B cell (primary cell): ENCODE results near the gene SPEM2. TPM values are rescaled to one million over a fixed set of nuclear protein-coding genes. Genes with fewer than 3 reads are reported as not detected.
A peak's percentile ranks its signal among the peaks of the same experiment; 100 is the strongest.

Experiments used
- ATAC-seq: fragments of 200-7000 bp; cut with Tn5 transposase; one replicate; pipeline ENCODE4 v1.10.0; 2021; ENCODE audit warnings: low read depth, mild to moderate bottlenecking, moderate number of reproducible peaks, moderate library complexity
- CTCF ChIA-PET: fragments of 350-600 bp; sonication (Branson Sonifier 250); formaldehyde crosslinking; loops from one replicate; lab custom pipeline; 2021; ENCODE audit warnings: antibody characterized with exemption, inconsistent platforms; lab: Charles Lee
- POLR2A ChIA-PET: fragments of 350-600 bp; sonication (Branson Sonifier 250); formaldehyde crosslinking; loops from one replicate; lab custom pipeline; 2021; ENCODE audit warnings: antibody characterized with exemption; lab: Charles Lee
- DNase-seq: peaks from one replicate; pipeline ENCODE4 v3.0.0; 2013
- H2AFZ ChIP-seq: 2 replicates; pipeline ENCODE4 v1.6.1; 2012; ENCODE audit warnings: mild to moderate bottlenecking, low read depth, low read length; ENCODE audit not compliant: insufficient read depth, poor library complexity, severe bottlenecking
- H3K27ac ChIP-seq, 2 donors: 1 replicate in 1 of 2; 2 replicates in 1 of 2; pipeline ENCODE4 v1.5.1; 2012 to 2013; ENCODE audit warnings: low read length in 2 of 2, mild to moderate bottlenecking in 2 of 2, moderate library complexity in 1 of 2
- H3K27me3 ChIP-seq, 4 experiments: fragments of 200-600 bp in 1 of 4; sonication (generic) in 1 of 4; replicated peaks in 1 of 4; 1 replicate in 2 of 4; 2 replicates in 2 of 4; pipeline versions ENCODE4 v1.6.1 to v1.7.0; 2013 to 2016; ENCODE audit warnings: low read length in 3 of 4, mild to moderate bottlenecking in 2 of 4, mixed read lengths in 1 of 4, moderate library complexity in 1 of 4; ENCODE audit not compliant: insufficient read depth in 4 of 4, control insufficient read depth in 3 of 4; ENCODE audit errors: control extremely low read depth in 1 of 4
- H3K36me3 ChIP-seq, 2 experiments: replicated peaks in 1 of 2; 1 replicate in 1 of 2; 2 replicates in 1 of 2; pipeline versions ENCODE4 v1.6.1 to v1.7.1; 2013; ENCODE audit warnings: low read length in 1 of 2; ENCODE audit not compliant: insufficient read depth in 2 of 2, control insufficient read depth in 1 of 2; ENCODE audit errors: control extremely low read depth in 1 of 2, extremely low read depth in 1 of 2
- H3K4me1 ChIP-seq, 2 donors: fragments of 200-600 bp in 1 of 2; sonication (generic) in 1 of 2; 1 replicate in 1 of 2; 2 replicates in 1 of 2; pipeline versions ENCODE4 v1.5.1 to v1.6.1; 2013 to 2017; ENCODE audit warnings: low read length in 2 of 2; ENCODE audit not compliant: control insufficient read depth in 2 of 2, insufficient read depth in 2 of 2
- H3K4me2 ChIP-seq: replicated peaks from 2 replicates; pipeline ENCODE3; 2012; ENCODE audit warnings: mild to moderate bottlenecking, low read depth, low read length; ENCODE audit not compliant: poor library complexity, severe bottlenecking
- H3K4me3 ChIP-seq, 5 experiments: fragments of 200-600 bp in 1 of 5; sonication (generic) in 1 of 5; 1 replicate in 3 of 5; 2 replicates in 2 of 5; pipeline versions ENCODE4 v1.5.1 to v1.7.0; 2011 to 2016; ENCODE audit warnings: low read length in 4 of 5, mild to moderate bottlenecking in 4 of 5, low read depth in 2 of 5, control low read depth in 1 of 5, moderate library complexity in 1 of 5; ENCODE audit not compliant: insufficient read depth in 1 of 5; ENCODE audit errors: control extremely low read depth in 1 of 5, extremely low read depth in 1 of 5
- H3K79me2 ChIP-seq: fragments of 200-600 bp; sonication (generic); one replicate; pipeline ENCODE4 v1.6.0; 2016; ENCODE audit warnings: low read length; ENCODE audit not compliant: control insufficient read depth, insufficient read depth
- H3K9ac ChIP-seq: fragments of 200-600 bp; sonication (generic); 2 replicates; pipeline ENCODE4 v1.6.1; 2017; ENCODE audit warnings: mild to moderate bottlenecking, low read length, moderate library complexity
- H3K9me3 ChIP-seq, 3 donors: one replicate each; pipeline versions ENCODE4 v1.6.1 to v1.7.1; 2013; ENCODE audit warnings: low read length in 2 of 3; ENCODE audit not compliant: control insufficient read depth in 2 of 3, insufficient read depth in 1 of 3; ENCODE audit errors: control extremely low read depth in 1 of 3
- H4K20me1 ChIP-seq: 2 replicates; pipeline ENCODE4 v1.6.0; 2012; ENCODE audit warnings: mild to moderate bottlenecking, low read length; ENCODE audit not compliant: insufficient read depth, control insufficient read depth, poor library complexity, severe bottlenecking
- H3K27ac Mint-ChIP-seq: one replicate; pipeline ENCODE4 v1.8.0; 2021; ENCODE audit warnings: mixed read lengths
- H3K27me3 Mint-ChIP-seq: one replicate; pipeline ENCODE4 v1.8.0; 2021; ENCODE audit warnings: mixed read lengths
- H3K4me1 Mint-ChIP-seq: one replicate; pipeline ENCODE4 v1.8.0; 2021; ENCODE audit warnings: mixed read lengths
- H3K4me3 Mint-ChIP-seq: one replicate; pipeline ENCODE4 v1.8.0; 2021; ENCODE audit warnings: mixed read lengths
- H3K9me3 Mint-ChIP-seq: one replicate; pipeline ENCODE4 v1.8.0; 2022; ENCODE audit warnings: mixed read lengths; ENCODE audit not compliant: insufficient read depth
- EZH2 ChIP-seq: IDR thresholded peaks from 2 replicates; pipeline ENCODE4 v1.6.1; 2012; ENCODE audit warnings: borderline replicate concordance, low read depth, mild to moderate bottlenecking, moderate library complexity, low read length; ENCODE audit not compliant: insufficient read depth, poor library complexity, severe bottlenecking
- WGBS: methylation state at CpG from one replicate; pipeline ENCODE4 v1.1.5; 2013; ENCODE audit warnings: missing lambda C conversion rate; ENCODE audit not compliant: insufficient coverage; 5-methylcytosine and 5-hydroxymethylcytosine counted together
- intact Hi-C: fragments of 100-400 bp; cut with micrococcal nuclease; formaldehyde crosslinking; loops from one replicate; pipeline ENCODE4 v1.10.0; 2022
- polyA plus RNA-seq: library from polyadenylated mRNA; depleted of rRNA; stranded (reverse); fragments of >200 nt; gene quantifications from 2 replicates; pipeline ENCODE4 v1.2.3, GENCODE V29; 2012
- total RNA-seq, 2 donors: library from RNA; stranded (reverse); fragments of 120-200 nt in 1 of 2; gene quantifications; 1 replicate in 1 of 2; 2 replicates in 1 of 2; pipeline versions ENCODE4 v1.2.3 to v1.2.4, GENCODE V29; 2013 to 2022
- TF ChIP-seq, protein P1 (sequence below): fragments of 200-600 bp; IDR thresholded peaks from one replicate; pipeline ENCODE4 v1.8.0; 2022; ENCODE audit warnings: antibody characterized with exemption, mild to moderate bottlenecking

SPEM2 gene
- total and polyA plus RNA-seq, 2 donors (not counting 1 experiment from before 2014, with no cell fraction given), result not detected

GRCh38 chr17:7394452-7395191, 30.8 kb upstream of the SPEM2 start, which contains the start of gene PLSCR3:
PLSCR3 (minus strand) TSS chr17:7394525; CDS start chr17:7394110, 415 bp downstream.
- H3K4me2 ChIP-seq, result peak within 1 kb of the TSS; percentile 75
- Mint-ChIP-seq H3K27ac (peak within 1 kb of the TSS; percentile 95), H3K4me1 (peaks cover 12% of the 10 kb centered on the region), H3K9me3 (no peaks in the 10 kb centered on the region), H3K27me3 (no peaks in the 10 kb centered on the region), H3K4me3 (peak within 1 kb of the TSS; percentile 96)
- ATAC-seq (peak; percentile 89), DNase-seq (peak; percentile 90)
- peaks cover 10% of the 10 kb centered on the region for H3K79me2 ChIP-seq
- TF ChIP-seq, protein P1, sequence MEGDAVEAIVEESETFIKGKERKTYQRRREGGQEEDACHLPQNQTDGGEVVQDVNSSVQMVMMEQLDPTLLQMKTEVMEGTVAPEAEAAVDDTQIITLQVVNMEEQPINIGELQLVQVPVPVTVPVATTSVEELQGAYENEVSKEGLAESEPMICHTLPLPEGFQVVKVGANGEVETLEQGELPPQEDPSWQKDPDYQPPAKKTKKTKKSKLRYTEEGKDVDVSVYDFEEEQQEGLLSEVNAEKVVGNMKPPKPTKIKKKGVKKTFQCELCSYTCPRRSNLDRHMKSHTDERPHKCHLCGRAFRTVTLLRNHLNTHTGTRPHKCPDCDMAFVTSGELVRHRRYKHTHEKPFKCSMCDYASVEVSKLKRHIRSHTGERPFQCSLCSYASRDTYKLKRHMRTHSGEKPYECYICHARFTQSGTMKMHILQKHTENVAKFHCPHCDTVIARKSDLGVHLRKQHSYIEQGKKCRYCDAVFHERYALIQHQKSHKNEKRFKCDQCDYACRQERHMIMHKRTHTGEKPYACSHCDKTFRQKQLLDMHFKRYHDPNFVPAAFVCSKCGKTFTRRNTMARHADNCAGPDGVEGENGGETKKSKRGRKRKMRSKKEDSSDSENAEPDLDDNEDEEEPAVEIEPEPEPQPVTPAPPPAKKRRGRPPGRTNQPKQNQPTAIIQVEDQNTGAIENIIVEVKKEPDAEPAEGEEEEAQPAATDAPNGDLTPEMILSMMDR, result peak; percentile 20
- TF ChIP-seq EZH2, result no peak
- H3K4me1 ChIP-seq, result peaks cover 12 to 16% of the 10 kb centered on the region in 2 donors
- peak within 1 kb of the TSS; percentile 88 for H3K9ac ChIP-seq
- ChIA-PET POLR2A (interaction anchor here (0.6 to 1.4 kb wide), 5 partner anchors 9 to 292 kb away, joined by 3 to 15 read pairs (median 5); partner anchors contain the start of genes POLR2A and TMEM256), CTCF (interaction anchor here (1.4 to 3.2 kb wide), 2 partner anchors 39 to 195 kb away, joined by 3 to 13 read pairs; partner anchors contain the start of gene TMEM95)
- H3K36me3 ChIP-seq, result peaks cover 0 to 28% of the 10 kb centered on the region in 2 experiments
- under 1% methylated on average over 71 of the region's 71 CpGs for WGBS
- H3K27ac ChIP-seq, result peak within 1 kb of the TSS; percentile 55 to 83
- H3K9me3 ChIP-seq, result no peaks in the 10 kb centered on the region
- H3K4me3 ChIP-seq, result peak within 1 kb of the TSS; percentile 31 to 84 (median 81)
- no peaks in the 10 kb centered on the region for H4K20me1 ChIP-seq
- H3K27me3 ChIP-seq, result no peaks in the 10 kb centered on the region
- H2AFZ ChIP-seq, result peak within 1 kb of the TSS; percentile 91
- intact Hi-C loops, result loop anchor here (1.0 kb wide), 5 partner anchors 10 to 89 kb away; partner anchors contain the start of gene TMEM256

DNA sequence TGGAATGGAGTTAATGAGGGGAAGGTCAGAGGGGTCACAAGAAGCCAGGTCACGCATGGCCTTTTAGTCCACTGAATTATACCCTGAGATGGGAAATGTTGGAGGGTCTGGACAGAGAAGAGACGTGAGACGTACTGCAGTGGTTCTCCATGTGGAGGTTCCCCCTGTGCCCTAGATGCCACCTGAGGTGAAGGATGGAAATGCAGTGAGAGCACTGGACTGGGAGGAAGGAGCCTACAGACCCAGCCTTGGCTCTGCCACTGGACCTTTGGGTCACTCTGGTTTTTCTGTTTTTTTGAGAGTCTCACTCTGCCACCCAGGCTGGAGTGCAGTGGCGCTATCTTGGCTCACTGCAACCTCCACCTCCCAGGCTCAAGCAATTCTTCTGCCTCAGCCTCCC, 29.3 kb upstream of the SPEM2 start:
- ATAC-seq (no peak), DNase-seq (no peak)
- no peak for TF ChIP-seq EZH2
- TF ChIP-seq, protein P1, result no peak
- ChIA-PET POLR2A (no interaction called here), CTCF (interaction anchor here (3.2 kb wide), 1 partner anchor 40 kb away, joined by 13 read pairs; the partner anchor contains the start of gene TMEM95)
- Histone ChIP-seq H3K27ac (no peak overlapping the region), H3K27me3 (no peaks in the 10 kb centered on the region), H3K9ac (no peak overlapping the region), H3K36me3 (peaks cover 0 to 14% of the 10 kb centered on the region in 2 experiments), H3K79me2 (peaks cover 10% of the 10 kb centered on the region), H4K20me1 (no peaks in the 10 kb centered on the region), H3K9me3 (no peaks in the 10 kb centered on the region), H3K4me2 (no peak overlapping the region), H3K4me1 (peaks cover 12 to 16% of the 10 kb centered on the region in 2 donors), H2AFZ (no peak overlapping the region), H3K4me3 (no peak overlapping the region)
- H3K4me3 Mint-ChIP-seq, result peak overlapping the region; percentile 52
- 95% methylated on average over 4 of the region's 4 CpGs for WGBS
- H3K27ac Mint-ChIP-seq, result no peak overlapping the region
- H3K27me3 Mint-ChIP-seq, result no peaks in the 10 kb centered on the region
- peaks cover 12% of the 10 kb centered on the region for H3K4me1 Mint-ChIP-seq
- intact Hi-C loops, result no loop called here
- H3K9me3 Mint-ChIP-seq, result no peaks in the 10 kb centered on the region
